RPMI7951 (cell line): ENCODE measurements around the gene TMEM161B. TPM values are rescaled to one million over a fixed set of nuclear protein-coding genes. Genes with fewer than 3 reads are reported as not detected.
A peak's percentile ranks its signal among the peaks of the same experiment; 100 is the strongest.
"Not testable (repeated sequence)": the region's sequence is repeated elsewhere in the genome, so short reads cannot be mapped to it uniquely, and the experiment has no call there.

Experiments used
- DNase-seq: peaks from one replicate; pipeline ENCODE4 v3.0.0-alpha.2; 2012; ENCODE audit warnings: low read depth
- total RNA-seq: library from RNA; depleted of rRNA; stranded (reverse); fragments of >200 nt; shearing (Covaris generic); gene quantifications from 2 replicates; pipeline ENCODE4 v1.2.3, GENCODE V29; 2014; rRNA removed

Gene TMEM161B
- total RNA-seq = 9.4 and 13.6 TPM in 2 replicates

- peak; percentile 84 for DNase-seq
Observed at GRCh38 chr5:88268385-88269184, at the start of gene TMEM161B. TSS of gene TMEM161B (minus strand) at chr5:88268845. CDS start at chr5:88268723, 122 bp downstream.

GRCh38 chr5:88304356-88304755 lies 35.7 kb upstream of the TMEM161B start:
- DNase-seq = no peak

- DNase-seq = no peak
Observed at GRCh38 chr5:88298425-88298824, 29.8 kb upstream of the TMEM161B start.

GRCh38 chr5:88290801-88291200 lies 22.2 kb upstream of the TMEM161B start:
- DNase-seq = no peak

- no peak for DNase-seq
Observed at GRCh38 chr5:88288528-88289197, 20.0 kb upstream of the TMEM161B start.

- DNase-seq = no peak
Observed at GRCh38 chr5:88287846-88288527, 19.3 kb upstream of the TMEM161B start.

GRCh38 chr5:88287302-88287701 lies 18.7 kb upstream of the TMEM161B start:
- DNase-seq = no peak

- DNase-seq = no peak
Observed at GRCh38 chr5:88283690-88284089, 15.0 kb upstream of the TMEM161B start.

GRCh38 chr5:88281322-88281721 lies 12.7 kb upstream of the TMEM161B start:
- DNase-seq = no peak

GRCh38 chr5:88279584-88279983 lies 10.9 kb upstream of the TMEM161B start:
- DNase-seq = no peak

GRCh38 chr5:88276378-88276777 lies 7.7 kb upstream of the TMEM161B start:
- DNase-seq = no peak

GRCh38 chr5:88275581-88275980 lies 6.9 kb upstream of the TMEM161B start:
- DNase-seq = no peak

GRCh38 chr5:88269222-88269771 lies 652 bp upstream of the TMEM161B start:
- peak; percentile 3 for DNase-seq

- not testable (repeated sequence) for DNase-seq
Observed at GRCh38 chr5:88264565-88264964, 4.1 kb downstream of the TMEM161B start.

- DNase-seq = no peak
Observed at GRCh38 chr5:88263349-88263748, 5.3 kb downstream of the TMEM161B start.

GRCh38 chr5:88262116-88262515 lies 6.5 kb downstream of the TMEM161B start:
- DNase-seq = peak; percentile 3

- no peak for DNase-seq
Observed at GRCh38 chr5:88258636-88259035, 10.0 kb downstream of the TMEM161B start.

GRCh38 chr5:88256872-88257271 lies 11.8 kb downstream of the TMEM161B start:
- no peak for DNase-seq

- no peak for DNase-seq
Observed at GRCh38 chr5:88256037-88256436, 12.6 kb downstream of the TMEM161B start.

GRCh38 chr5:88254320-88254719 lies 14.3 kb downstream of the TMEM161B start:
- no peak for DNase-seq

GRCh38 chr5:88251048-88251711 lies 17.5 kb downstream of the TMEM161B start:
- DNase-seq = peak; percentile 44

GRCh38 chr5:88250010-88250409 lies 18.6 kb downstream of the TMEM161B start:
- no peak for DNase-seq
